Trophoblast cell (in vitro differentiated cells and primary cell): ENCODE data around the gene LRRC27.
"Not testable (repeated sequence)": the region's sequence is repeated elsewhere in the genome, so short reads cannot be mapped to it uniquely, and the experiment has no call there.

Source experiments
- DNase-seq, 2 donors: peaks; one replicate each; pipeline ENCODE4 v3.0.0-alpha.2; 2016
- H2AFZ ChIP-seq: 2 replicates; pipeline ENCODE4 v1.6.1; 2013; ENCODE audit warnings: low read length, moderate library complexity, mild to moderate bottlenecking; ENCODE audit not compliant: insufficient read depth, poor library complexity
- H2AK5ac ChIP-seq: 2 replicates; pipeline ENCODE4 v1.6.1; 2013; ENCODE audit warnings: mild to moderate bottlenecking, low read length
- H2BK120ac ChIP-seq: 2 replicates; pipeline ENCODE4 v1.6.1; 2013; ENCODE audit warnings: low read length, mild to moderate bottlenecking, moderate library complexity; ENCODE audit not compliant: insufficient read depth, poor library complexity
- H2BK12ac ChIP-seq: 2 replicates; pipeline ENCODE4 v1.6.1; 2013; ENCODE audit warnings: mild to moderate bottlenecking, low read length, moderate library complexity
- H2BK5ac ChIP-seq: 2 replicates; pipeline ENCODE4 v1.6.1; 2013; ENCODE audit warnings: low read length, low read depth, moderate library complexity, mild to moderate bottlenecking; ENCODE audit not compliant: poor library complexity
- H3K14ac ChIP-seq: 2 replicates; pipeline ENCODE4 v1.6.1; 2013; ENCODE audit warnings: mild to moderate bottlenecking, low read length
- H3K18ac ChIP-seq: 2 replicates; pipeline ENCODE4 v1.6.1; 2013; ENCODE audit warnings: mild to moderate bottlenecking, low read length
- H3K23ac ChIP-seq: 2 replicates; pipeline ENCODE4 v1.6.1; 2013; ENCODE audit warnings: low read length
- H3K27ac ChIP-seq: 2 replicates; pipeline ENCODE4 v1.5.1; 2013; ENCODE audit warnings: low read depth, mild to moderate bottlenecking, inconsistent platforms, low read length, moderate library complexity
- H3K27me3 ChIP-seq: 2 replicates; pipeline ENCODE4 v1.6.1; 2013; ENCODE audit warnings: inconsistent platforms, mild to moderate bottlenecking, low read length, moderate library complexity; ENCODE audit not compliant: insufficient read depth
- H3K36me3 ChIP-seq, 2 experiments: 1 replicate in 1 of 2; 2 replicates in 1 of 2; pipeline ENCODE4 v1.6.1; 2013; ENCODE audit warnings: low read length in 2 of 2, mild to moderate bottlenecking in 2 of 2, moderate library complexity in 1 of 2; ENCODE audit not compliant: insufficient read depth in 2 of 2, control insufficient read depth in 1 of 2
- H3K4ac ChIP-seq: 2 replicates; pipeline ENCODE4 v1.6.1; 2013; ENCODE audit warnings: low read depth, mild to moderate bottlenecking, low read length, moderate library complexity
- H3K4me1 ChIP-seq, 2 experiments: 1 replicate in 1 of 2; 2 replicates in 1 of 2; pipeline ENCODE4 v1.6.1; 2013; ENCODE audit warnings: low read length in 2 of 2, mild to moderate bottlenecking in 2 of 2, moderate library complexity in 1 of 2; ENCODE audit not compliant: insufficient read depth in 2 of 2, control insufficient read depth in 1 of 2
- H3K4me2 ChIP-seq: 2 replicates; pipeline ENCODE4 v1.6.1; 2013; ENCODE audit warnings: inconsistent platforms, mild to moderate bottlenecking, low read length, moderate library complexity
- H3K4me3 ChIP-seq: 2 replicates; pipeline ENCODE4 v1.5.1; 2013; ENCODE audit warnings: mild to moderate bottlenecking, low read depth, low read length, inconsistent platforms
- H3K79me1 ChIP-seq: one replicate; pipeline ENCODE4 v1.6.1; 2013; ENCODE audit warnings: low read length
- H3K79me2 ChIP-seq: 2 replicates; pipeline ENCODE4 v1.6.1; 2013; ENCODE audit warnings: low read length, mild to moderate bottlenecking; ENCODE audit not compliant: control insufficient read depth, insufficient read depth, poor library complexity
- H3K9ac ChIP-seq: 2 replicates; pipeline ENCODE4 v1.6.1; 2013; ENCODE audit warnings: mild to moderate bottlenecking, low read length
- H3K9me3 ChIP-seq: 2 replicates; pipeline ENCODE4 v1.6.1; 2013; ENCODE audit warnings: low read depth, mild to moderate bottlenecking, control low read depth, inconsistent platforms, low read length; ENCODE audit not compliant: insufficient read depth
- H4K12ac ChIP-seq: 2 replicates; pipeline ENCODE4 v1.6.1; 2013; ENCODE audit warnings: low read depth, mild to moderate bottlenecking, low read length, moderate library complexity
- H4K8ac ChIP-seq: 2 replicates; pipeline ENCODE4 v1.6.1; 2013; ENCODE audit warnings: low read depth, mild to moderate bottlenecking, low read length, moderate library complexity
- H4K91ac ChIP-seq: one replicate; pipeline ENCODE4 v1.6.1; 2013; ENCODE audit warnings: low read depth, mild to moderate bottlenecking, low read length, moderate library complexity
- WGBS: extraction: QIAGEN DNeasy Blood & Tissue Kit; methylation state at CpG from one replicate; pipeline ENCODE4 v1.1.7; 2013; ENCODE audit warnings: missing lambda C conversion rate; ENCODE audit not compliant: insufficient read length, insufficient coverage; ENCODE audit errors: extremely low coverage; 5-methylcytosine and 5-hydroxymethylcytosine counted together

LRRC27 gene

GRCh38 chr10:132376394-132376851 lies 44.4 kb downstream of the LRRC27 start:
- Histone ChIP-seq H3K18ac (no peak overlapping the region), H3K4ac (no peak overlapping the region), H4K12ac (no peak overlapping the region), H2BK12ac (no peak overlapping the region), H3K14ac (no peak overlapping the region), H3K27ac (no peak overlapping the region), H3K4me3 (no peak overlapping the region), H3K27me3 (no peaks in the 10 kb centered on the region), H3K9me3 (no peaks in the 10 kb centered on the region), H3K9ac (no peak overlapping the region), H2AK5ac (no peak overlapping the region), H2BK5ac (no peak overlapping the region), H3K36me3 (no peaks in the 10 kb centered on the region), H2BK120ac (no peak overlapping the region), H4K8ac (no peak overlapping the region), H3K23ac (no peak overlapping the region), H3K4me1 (peaks cover 6% of the 10 kb centered on the region in 2 experiments), H4K91ac (no peak overlapping the region), H2AFZ (no peak overlapping the region), H3K79me1 (no peaks in the 10 kb centered on the region), H3K79me2 (no peaks in the 10 kb centered on the region), H3K4me2 (no peak overlapping the region)
- WGBS, result no CpG with 5 or more reads among the region's 15 CpGs
- peak; percentile 44 to 62 for DNase-seq

GRCh38 chr10:132377326-132377725 lies 45.3 kb downstream of the LRRC27 start:
- no peak overlapping the region for H3K4ac ChIP-seq
- no peaks in the 10 kb centered on the region for H3K79me1 ChIP-seq
- H3K9me3 ChIP-seq, result no peaks in the 10 kb centered on the region
- no peak overlapping the region for H2BK120ac ChIP-seq
- H2AFZ ChIP-seq, result no peak overlapping the region
- peaks cover 6 to 11% of the 10 kb centered on the region in 2 experiments for H3K4me1 ChIP-seq
- no peak overlapping the region for H2AK5ac ChIP-seq
- no peak overlapping the region for H3K27ac ChIP-seq
- H4K12ac ChIP-seq, result no peak overlapping the region
- no peak overlapping the region for H2BK5ac ChIP-seq
- no peak overlapping the region for H4K91ac ChIP-seq
- no peak overlapping the region for H4K8ac ChIP-seq
- no peak overlapping the region for H3K23ac ChIP-seq
- no peak overlapping the region for H3K14ac ChIP-seq
- H3K4me2 ChIP-seq, result no peak overlapping the region
- H3K4me3 ChIP-seq, result no peak overlapping the region
- no peak overlapping the region for H3K18ac ChIP-seq
- no peak overlapping the region for H2BK12ac ChIP-seq
- no peaks in the 10 kb centered on the region for H3K79me2 ChIP-seq
- no peak for DNase-seq
- no peak overlapping the region for H3K9ac ChIP-seq
- WGBS, result no CpG with 5 or more reads among the region's 7 CpGs
- H3K27me3 ChIP-seq, result no peaks in the 10 kb centered on the region
- no peaks in the 10 kb centered on the region for H3K36me3 ChIP-seq

DNA sequence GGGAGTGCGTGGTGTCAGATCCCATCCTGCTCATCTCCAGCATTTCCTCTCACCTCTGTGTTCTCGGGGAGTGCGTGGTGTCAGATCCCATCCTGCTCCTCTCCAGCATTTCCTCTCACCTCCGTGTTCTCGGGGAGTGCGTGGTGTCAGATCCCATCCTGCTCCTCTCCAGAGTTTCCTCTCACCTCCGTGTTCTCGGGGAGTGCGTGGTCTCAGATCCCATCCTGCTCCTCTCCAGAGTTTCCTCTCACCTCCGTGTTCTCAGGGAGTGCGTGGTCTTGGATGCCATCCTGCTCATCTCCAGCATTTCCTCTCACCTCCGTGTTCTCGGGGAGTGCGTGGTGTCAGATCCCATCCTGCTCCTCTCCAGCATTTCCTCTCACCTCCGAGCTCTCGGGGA lies 47.0 kb downstream of the LRRC27 start:
- no CpG with 5 or more reads among the region's 16 CpGs for WGBS
- H3K9ac ChIP-seq, H2BK12ac ChIP-seq, H3K79me1 ChIP-seq, H3K4me2 ChIP-seq, H4K8ac ChIP-seq, H3K4me3 ChIP-seq, H3K9me3 ChIP-seq, H3K14ac ChIP-seq, H3K23ac ChIP-seq, H3K18ac ChIP-seq, H3K79me2 ChIP-seq, H3K36me3 ChIP-seq, H2AK5ac ChIP-seq, H4K12ac ChIP-seq, DNase-seq, H2AFZ ChIP-seq, H3K4ac ChIP-seq, H3K27me3 ChIP-seq, H2BK120ac ChIP-seq, H2BK5ac ChIP-seq, H4K91ac ChIP-seq, H3K27ac ChIP-seq: not testable (repeated sequence)
- H3K4me1 ChIP-seq, result peaks cover 9 to 19% of the 10 kb centered on the region in 2 experiments

- not testable (repeated sequence) for DNase-seq, H3K4me3 ChIP-seq, H3K4ac ChIP-seq, H3K23ac ChIP-seq, H4K8ac ChIP-seq, H3K9ac ChIP-seq, H4K91ac ChIP-seq, H3K9me3 ChIP-seq, H3K79me1 ChIP-seq, H4K12ac ChIP-seq, H3K4me2 ChIP-seq, H3K14ac ChIP-seq, H2AK5ac ChIP-seq, H2BK5ac ChIP-seq, H3K27me3 ChIP-seq, H2AFZ ChIP-seq, H3K36me3 ChIP-seq, H3K27ac ChIP-seq, H3K18ac ChIP-seq, H3K79me2 ChIP-seq, H2BK120ac ChIP-seq, H2BK12ac ChIP-seq
- no CpG with 5 or more reads among the region's 4 CpGs for WGBS
- H3K4me1 ChIP-seq, result peaks cover 6 to 14% of the 10 kb centered on the region in 2 experiments
Observed at GRCh38 chr10:132380986-132381385, 49.0 kb downstream of the LRRC27 start.
